GM12891 (cell line): ENCODE measurements around the gene USP6NL.

ENCODE experiments used
- POLR2A ChIP-seq: IDR thresholded peaks from 2 replicates; pipeline ENCODE4 v1.6.1; 2011; ENCODE audit warnings: low read depth, low read length, control low read depth
- POU2F2 ChIP-seq: IDR thresholded peaks from 2 replicates; pipeline ENCODE4 v1.6.1; 2011; ENCODE audit warnings: low read depth, mild to moderate bottlenecking, control low read depth, low read length, moderate library complexity

DNA sequence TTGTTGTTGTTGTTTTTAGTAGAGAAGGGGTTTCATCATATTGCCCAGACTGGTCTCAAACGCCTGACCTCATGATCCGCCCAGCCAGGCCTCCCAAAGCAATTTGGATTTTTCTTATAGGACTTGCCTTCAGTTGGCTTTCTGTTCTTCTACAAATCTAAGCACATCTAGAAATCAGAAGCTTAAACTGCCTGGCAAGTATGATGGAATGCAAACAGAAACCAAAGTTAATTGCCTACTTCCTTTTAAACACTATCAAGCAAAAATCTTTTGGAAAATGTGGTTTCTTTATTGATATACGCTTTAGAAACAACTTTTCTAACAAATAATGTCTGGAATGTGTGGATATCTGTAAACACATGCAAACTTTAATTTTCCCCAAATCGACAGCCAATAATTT, 64.9 kb downstream of the USP6NL start:
- TF ChIP-seq POU2F2 (no peak), POLR2A (no peak)
